GM19238 (cell line): ENCODE data around the gene EIF2B5.
"Not testable (repeated sequence)": the region's sequence is repeated elsewhere in the genome, so short reads cannot be mapped to it uniquely, and the experiment has no call there.

ENCODE experiments used
- DNase-seq: peaks from one replicate; pipeline ENCODE4 v3.0.0; 2011; ENCODE audit warnings: low spot score; ENCODE audit not compliant: insufficient read length

EIF2B5 gene

GRCh38 chr3:184135149-184135910, at the start of gene EIF2B5:
TSS of gene EIF2B5 (plus strand) at chr3:184135358. CDS start at chr3:184135386, 28 bp downstream.
- peak; percentile 75 for DNase-seq

- no peak for DNase-seq
Measured at GRCh38 chr3:184085389-184085852, 49.7 kb upstream of the EIF2B5 start.

DNA sequence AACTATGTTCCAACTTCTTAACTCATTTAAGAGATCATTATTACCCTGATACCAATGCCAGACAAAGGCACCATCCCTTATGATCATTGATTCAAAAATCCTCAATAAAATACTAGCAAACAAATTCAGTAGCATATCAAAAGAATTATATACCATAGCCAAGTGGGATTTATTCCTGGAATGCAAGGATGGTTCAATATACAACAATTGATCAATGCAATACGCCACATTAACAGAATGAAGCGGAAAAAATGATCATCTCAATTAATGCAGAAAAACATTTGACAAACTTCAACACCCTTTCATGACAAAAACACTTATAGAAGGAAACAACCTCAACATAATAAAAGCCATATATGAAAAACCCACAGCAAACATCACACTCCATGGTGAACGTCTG, 43.0 kb upstream of the EIF2B5 start:
- no peak for DNase-seq

DNA sequence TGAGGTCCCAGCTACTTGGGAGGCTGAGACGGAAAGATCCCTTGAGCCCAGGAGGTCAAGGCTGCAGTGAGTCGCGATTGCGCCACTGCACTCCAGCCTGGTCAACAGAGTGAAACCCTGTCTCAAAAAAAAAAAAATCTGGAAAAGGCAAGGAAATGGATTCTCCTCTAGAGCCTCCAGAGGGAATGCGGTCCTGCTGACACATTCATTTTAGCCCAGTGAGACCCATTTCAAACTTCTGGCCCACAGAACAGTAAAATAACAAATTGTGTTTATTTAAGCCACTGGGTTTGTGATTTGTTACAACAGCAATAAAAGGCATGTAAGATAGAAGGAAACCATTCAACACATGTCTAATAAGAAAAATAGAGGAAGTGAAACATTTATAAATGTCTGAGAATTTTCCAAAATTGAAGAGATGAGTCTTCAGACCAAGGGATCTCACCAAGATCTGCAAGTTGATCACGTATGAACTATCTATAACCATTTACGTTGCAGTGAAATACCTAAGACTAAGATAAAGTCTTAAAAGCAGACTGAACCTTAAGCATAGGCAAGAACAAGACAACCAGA, 38.3 kb upstream of the EIF2B5 start, which contains the start of gene HTR3E:
TSS of gene HTR3E (plus strand) at position 254 of the 573 bp plus-strand sequence. CDS start 466 bp downstream, outside the sequence.
- no peak for DNase-seq

GRCh38 chr3:184097556-184097955, 37.6 kb upstream of the EIF2B5 start:
- DNase-seq: no peak

DNA sequence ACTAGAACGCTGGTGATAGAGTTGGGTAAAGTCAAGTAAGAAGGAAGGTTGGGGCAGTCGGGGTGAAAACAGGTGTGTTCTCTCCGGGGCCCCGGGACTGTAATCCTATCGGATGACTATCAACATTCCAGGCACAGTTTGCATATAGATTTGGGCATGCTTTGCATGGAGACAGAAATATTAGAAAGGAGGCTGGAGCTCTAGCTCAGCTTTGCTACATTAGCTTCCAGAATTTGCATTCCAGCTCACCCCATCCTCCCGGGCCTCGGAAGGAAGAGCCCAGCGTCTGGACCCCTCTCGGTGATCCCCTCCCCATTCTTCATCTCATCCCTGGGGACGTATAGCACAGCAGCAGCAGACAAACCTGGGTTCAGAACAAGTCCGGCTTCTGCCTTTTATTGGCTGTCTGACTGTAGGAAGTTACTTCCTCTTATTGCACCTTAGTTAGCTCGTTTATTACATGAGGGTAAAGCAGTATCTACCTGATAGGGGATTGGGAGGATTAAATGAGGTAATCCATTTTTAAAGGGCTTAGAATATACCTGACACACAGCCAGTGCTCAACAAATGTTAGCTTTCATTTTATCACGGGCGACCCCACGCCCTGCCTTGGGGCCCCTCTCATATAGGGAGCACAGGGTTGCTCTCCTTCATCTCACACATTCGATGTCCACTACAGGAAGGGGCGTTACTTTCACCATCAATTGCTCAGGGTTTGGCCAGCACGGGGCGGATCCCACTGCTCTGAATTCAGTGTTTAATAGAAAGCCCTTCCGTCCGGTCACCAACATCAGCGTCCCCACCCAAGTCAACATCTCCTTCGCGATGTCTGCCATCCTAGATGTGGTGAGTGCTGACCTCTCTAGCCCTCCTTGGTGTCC, 35.1 kb upstream of the EIF2B5 start:
- DNase-seq: no peak

- DNase-seq: no peak
Measured at GRCh38 chr3:184110316-184110725, 24.8 kb upstream of the EIF2B5 start.

DNA sequence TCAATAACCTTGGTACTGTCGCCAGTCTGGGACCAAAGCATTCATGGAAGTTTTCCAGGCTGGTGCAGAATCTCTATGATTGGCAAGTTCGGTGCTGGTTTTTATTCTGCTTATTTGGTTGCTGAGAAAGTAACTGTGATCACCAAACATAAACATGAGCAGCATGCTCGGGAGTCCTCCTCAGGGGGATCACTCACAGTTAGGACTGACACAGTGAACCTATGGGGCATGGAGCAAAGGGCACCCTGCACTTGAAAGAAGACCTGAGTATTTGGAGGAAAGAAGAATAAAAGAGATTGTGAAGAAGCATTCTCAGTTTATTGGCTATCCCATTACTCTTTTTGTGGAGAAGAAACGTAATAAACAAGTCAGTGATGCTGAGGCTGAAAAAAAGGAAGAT, 19.1 kb upstream of the EIF2B5 start:
- no peak for DNase-seq

DNA sequence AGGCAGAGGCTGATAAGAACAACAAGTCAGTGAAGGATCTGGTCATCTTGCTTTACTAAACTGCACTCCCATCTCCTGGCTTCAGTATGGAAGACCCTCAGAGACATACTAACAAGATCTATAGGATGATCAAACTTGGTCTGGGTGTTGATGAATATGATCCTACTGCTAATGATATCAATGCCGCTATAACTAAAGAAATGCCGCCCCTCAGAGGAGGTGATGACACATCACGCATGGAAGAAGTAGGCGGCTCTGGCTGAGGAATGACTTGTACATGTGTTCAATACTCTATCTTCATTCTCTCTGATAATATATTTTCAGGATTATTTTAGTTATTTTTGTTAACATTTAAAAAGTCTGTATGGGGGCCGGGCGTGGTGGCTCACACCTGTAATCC, 17.5 kb upstream of the EIF2B5 start:
- no peak for DNase-seq

DNA sequence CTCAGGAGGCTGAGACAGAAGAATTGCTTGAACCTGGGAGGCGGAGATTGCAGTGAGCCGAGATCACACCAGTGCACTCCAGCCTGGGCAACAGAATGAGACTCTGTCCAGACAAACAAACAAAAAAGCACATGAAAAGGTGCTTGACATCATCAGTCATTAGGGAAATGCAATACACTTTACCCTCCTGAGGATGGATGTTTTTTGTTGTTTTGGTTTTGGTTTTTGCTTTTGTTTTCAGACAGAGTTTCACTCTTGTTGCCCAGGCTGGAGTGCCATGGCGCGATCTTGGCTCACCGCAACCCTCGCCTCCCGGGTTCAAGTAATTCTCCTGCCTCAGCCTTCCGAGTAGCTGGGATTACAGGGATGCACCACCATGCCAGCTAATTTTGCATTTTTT, 14.1 kb upstream of the EIF2B5 start:
- not testable (repeated sequence) for DNase-seq

GRCh38 chr3:184126006-184126405, 9.2 kb upstream of the EIF2B5 start:
- DNase-seq: no peak

- DNase-seq: no peak
Measured at GRCh38 chr3:184129012-184129411, 6.1 kb upstream of the EIF2B5 start.

GRCh38 chr3:184132945-184133344, 2.2 kb upstream of the EIF2B5 start:
- DNase-seq: no peak

DNA sequence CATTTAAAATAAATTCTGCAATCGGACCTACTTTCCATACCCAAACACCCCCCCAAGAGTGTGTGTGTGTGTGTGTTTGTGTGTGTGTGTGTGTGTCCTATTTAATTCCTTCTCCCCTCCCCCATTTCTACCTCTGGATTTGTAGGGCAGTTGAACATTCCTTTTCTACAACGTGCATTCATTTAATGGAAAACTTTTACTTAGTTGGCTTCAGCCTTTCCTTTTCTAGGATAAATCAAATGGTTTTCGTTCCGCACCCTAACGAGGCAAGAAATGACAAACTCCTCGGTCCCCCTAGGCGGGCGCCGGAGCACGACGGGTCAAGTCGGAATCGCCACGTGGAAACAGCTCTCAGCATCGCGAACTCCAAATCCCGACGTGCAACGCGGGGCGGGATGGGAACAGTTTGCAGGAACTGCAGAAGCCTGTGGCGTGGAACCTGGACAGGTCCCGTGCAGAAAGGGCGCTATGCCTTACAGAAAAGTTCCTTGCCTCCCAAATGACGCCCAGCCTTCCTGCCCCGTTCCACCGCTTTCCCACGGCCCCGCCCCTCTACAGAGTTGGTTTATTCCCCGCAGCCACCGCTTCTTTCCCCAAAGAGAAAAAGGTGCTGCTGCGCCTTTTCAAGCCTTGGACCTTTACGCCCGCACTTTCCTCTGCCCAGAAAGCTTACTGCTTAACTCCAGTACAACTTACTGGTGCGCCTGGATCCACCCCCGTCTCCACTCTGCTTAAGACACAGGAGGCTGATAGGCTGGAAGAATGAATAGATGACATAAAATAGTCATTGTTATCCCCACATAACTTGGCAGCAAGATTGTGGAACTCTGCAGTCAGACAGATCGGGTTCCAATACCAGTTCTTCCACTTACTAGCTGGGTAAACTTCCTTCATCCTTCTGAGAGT, 1.1 kb upstream of the EIF2B5 start:
- peak; percentile 44 for DNase-seq

DNA sequence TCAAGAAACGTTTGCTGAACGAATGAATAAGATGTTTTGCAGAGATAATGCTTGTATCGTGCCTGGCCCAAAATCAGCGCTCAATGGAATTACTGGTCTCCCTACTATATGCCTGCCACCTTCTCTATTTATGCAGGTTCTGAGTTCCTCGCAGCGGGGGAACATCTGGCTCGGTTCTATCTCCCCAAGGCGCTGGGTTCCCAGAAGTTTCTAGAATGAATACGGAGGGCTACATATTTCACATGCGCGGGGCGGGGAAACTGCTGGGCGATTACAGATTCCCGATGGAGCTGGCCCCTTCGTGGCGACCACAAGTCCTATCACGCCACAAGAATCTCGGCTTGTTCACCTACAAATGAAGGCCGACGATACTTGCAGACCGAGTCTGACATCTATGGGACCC, 411 bp upstream of the EIF2B5 start:
- no peak for DNase-seq

DNA sequence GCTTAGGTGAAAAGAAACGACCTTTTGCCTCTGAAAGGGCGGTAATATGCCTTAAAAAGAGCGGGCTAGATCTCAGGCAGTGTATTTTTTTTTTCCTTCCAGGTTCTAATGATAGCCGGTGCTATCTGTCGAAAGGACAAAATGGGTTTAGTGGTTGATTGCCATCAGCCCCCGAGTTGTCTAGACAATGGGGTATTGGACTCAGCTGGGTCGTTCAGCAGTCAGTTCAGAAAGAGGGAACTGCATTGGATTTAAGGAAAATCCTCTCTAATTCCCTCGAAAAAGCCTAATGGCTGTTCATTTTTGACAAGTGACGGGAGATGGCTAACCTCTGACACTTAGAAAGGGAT, 728 bp downstream of the EIF2B5 start:
- DNase-seq: no peak

DNA sequence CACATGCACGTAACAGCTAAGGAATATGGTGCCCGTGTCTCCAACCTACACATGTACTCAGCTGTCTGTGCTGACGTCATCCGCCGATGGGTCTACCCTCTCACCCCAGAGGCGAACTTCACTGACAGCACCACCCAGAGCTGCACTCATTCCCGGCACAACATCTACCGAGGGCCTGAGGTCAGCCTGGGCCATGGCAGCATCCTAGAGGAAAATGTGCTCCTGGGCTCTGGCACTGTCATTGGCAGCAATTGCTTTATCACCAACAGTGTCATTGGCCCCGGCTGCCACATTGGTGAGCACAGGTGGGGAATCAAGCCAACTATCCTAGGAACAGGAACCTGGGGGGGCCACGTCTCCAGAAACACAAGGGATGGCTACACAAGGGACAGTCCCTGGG, 5.3 kb downstream of the EIF2B5 start:
- no peak for DNase-seq

- no peak for DNase-seq
Measured at GRCh38 chr3:184142199-184142598, 7.0 kb downstream of the EIF2B5 start.

DNA sequence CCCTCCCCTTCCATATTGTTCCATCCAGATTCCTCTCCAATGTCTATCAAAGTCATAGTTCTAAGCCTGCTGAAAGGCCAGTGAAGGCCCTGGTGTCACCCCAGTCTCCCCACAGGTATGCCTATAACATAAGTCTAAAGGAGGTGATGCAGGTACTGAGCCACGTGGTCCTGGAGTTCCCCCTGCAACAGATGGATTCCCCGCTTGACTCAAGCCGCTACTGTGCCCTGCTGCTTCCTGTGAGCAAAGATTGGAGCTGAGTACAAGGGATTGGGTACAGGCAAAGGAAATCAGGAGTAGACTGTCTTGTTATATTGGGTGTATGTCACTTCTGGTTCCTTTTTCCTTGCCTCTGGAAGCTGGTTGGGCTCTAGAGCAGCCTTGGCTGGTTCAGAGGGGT, 8.2 kb downstream of the EIF2B5 start:
- DNase-seq: no peak

GRCh38 chr3:184144505-184144904, 9.3 kb downstream of the EIF2B5 start:
- DNase-seq: no peak

- DNase-seq: no peak
Measured at GRCh38 chr3:184145111-184145524, 10.0 kb downstream of the EIF2B5 start.
